Progenitor cell of endocrine pancreas (in vitro differentiated cells): ENCODE results near the gene SCYGR1. TPM values are rescaled to one million over a fixed set of nuclear protein-coding genes. Genes with fewer than 3 reads are reported as not detected.

ENCODE experiments used
- DNase-seq: peaks from one replicate; pipeline ENCODE4 v3.0.0; 2021; ENCODE audit warnings: low spot score; ENCODE audit not compliant: unreplicated experiment
- H3K27ac Mint-ChIP-seq: 2 replicates; pipeline ENCODE4 v1.8.0; 2021; ENCODE audit warnings: mild to moderate bottlenecking, moderate library complexity, mixed read lengths
- H3K27me3 Mint-ChIP-seq: 2 replicates; pipeline ENCODE4 v1.8.0; 2021; ENCODE audit warnings: mixed read lengths
- H3K36me3 Mint-ChIP-seq: 2 replicates; pipeline ENCODE4 v1.8.0; 2022; ENCODE audit warnings: mixed read lengths; ENCODE audit not compliant: insufficient read depth
- H3K4me1 Mint-ChIP-seq: 2 replicates; pipeline ENCODE4 v1.8.0; 2021; ENCODE audit warnings: low read depth, mixed read lengths
- H3K4me3 Mint-ChIP-seq: 2 replicates; pipeline ENCODE4 v1.8.0; 2021; ENCODE audit warnings: low read depth, mild to moderate bottlenecking, moderate library complexity, mixed read lengths
- H3K9me3 Mint-ChIP-seq: 2 replicates; pipeline ENCODE4 v1.8.0; 2021; ENCODE audit warnings: low read depth, mixed read lengths
- total RNA-seq: library from RNA; stranded (reverse); gene quantifications from 2 replicates; pipeline ENCODE4 v1.2.1, GENCODE V29; 2021
- TF ChIP-seq, protein P1 (sequence below): fragments of 200-600 bp; sonication (generic); IDR thresholded peaks from one replicate; pipeline ENCODE4 v1.5.0; 2021; ENCODE audit warnings: antibody characterized with exemption, mild to moderate bottlenecking; ENCODE audit not compliant: unreplicated experiment

The SCYGR1 gene
- total RNA-seq, 1 donor from 2014 or later: not detected

GRCh38 chr2:227363756-227364155 lies 24.0 kb downstream of the SCYGR1 start:
- H3K27ac Mint-ChIP-seq: no peak overlapping the region
- no peaks in the 10 kb centered on the region for H3K4me1 Mint-ChIP-seq
- H3K4me3 Mint-ChIP-seq: no peak overlapping the region
- no peaks in the 10 kb centered on the region for H3K9me3 Mint-ChIP-seq
- TF ChIP-seq, protein P1, sequence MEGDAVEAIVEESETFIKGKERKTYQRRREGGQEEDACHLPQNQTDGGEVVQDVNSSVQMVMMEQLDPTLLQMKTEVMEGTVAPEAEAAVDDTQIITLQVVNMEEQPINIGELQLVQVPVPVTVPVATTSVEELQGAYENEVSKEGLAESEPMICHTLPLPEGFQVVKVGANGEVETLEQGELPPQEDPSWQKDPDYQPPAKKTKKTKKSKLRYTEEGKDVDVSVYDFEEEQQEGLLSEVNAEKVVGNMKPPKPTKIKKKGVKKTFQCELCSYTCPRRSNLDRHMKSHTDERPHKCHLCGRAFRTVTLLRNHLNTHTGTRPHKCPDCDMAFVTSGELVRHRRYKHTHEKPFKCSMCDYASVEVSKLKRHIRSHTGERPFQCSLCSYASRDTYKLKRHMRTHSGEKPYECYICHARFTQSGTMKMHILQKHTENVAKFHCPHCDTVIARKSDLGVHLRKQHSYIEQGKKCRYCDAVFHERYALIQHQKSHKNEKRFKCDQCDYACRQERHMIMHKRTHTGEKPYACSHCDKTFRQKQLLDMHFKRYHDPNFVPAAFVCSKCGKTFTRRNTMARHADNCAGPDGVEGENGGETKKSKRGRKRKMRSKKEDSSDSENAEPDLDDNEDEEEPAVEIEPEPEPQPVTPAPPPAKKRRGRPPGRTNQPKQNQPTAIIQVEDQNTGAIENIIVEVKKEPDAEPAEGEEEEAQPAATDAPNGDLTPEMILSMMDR: no peak
- H3K36me3 Mint-ChIP-seq: peaks cover 4% of the 10 kb centered on the region
- DNase-seq: no peak
- no peaks in the 10 kb centered on the region for H3K27me3 Mint-ChIP-seq

DNA sequence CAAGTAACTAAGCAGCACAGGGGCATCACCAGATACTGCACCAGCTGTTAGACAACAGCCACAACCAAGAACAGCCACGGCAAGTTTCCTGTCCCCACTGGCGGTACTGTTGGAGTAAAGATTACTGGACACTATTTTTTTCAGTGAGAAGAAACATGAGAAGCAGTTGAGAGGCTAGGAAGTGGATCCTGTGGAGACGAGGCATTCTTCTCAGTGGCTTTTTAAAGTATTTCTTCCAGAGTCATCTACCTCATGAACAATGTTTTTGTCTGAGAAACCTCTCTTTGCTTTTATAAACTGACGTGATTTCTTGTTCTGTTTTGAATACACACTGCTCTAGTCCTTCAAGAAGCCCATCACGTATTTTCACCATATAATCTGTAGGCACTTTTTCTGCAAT lies 27.4 kb downstream of the SCYGR1 start:
- peaks cover 8% of the 10 kb centered on the region for H3K36me3 Mint-ChIP-seq
- H3K9me3 Mint-ChIP-seq: no peaks in the 10 kb centered on the region
- TF ChIP-seq, protein P1: no peak
- no peak overlapping the region for H3K4me3 Mint-ChIP-seq
- DNase-seq: no peak
- no peaks in the 10 kb centered on the region for H3K4me1 Mint-ChIP-seq
- no peak overlapping the region for H3K27ac Mint-ChIP-seq
- no peaks in the 10 kb centered on the region for H3K27me3 Mint-ChIP-seq

DNA sequence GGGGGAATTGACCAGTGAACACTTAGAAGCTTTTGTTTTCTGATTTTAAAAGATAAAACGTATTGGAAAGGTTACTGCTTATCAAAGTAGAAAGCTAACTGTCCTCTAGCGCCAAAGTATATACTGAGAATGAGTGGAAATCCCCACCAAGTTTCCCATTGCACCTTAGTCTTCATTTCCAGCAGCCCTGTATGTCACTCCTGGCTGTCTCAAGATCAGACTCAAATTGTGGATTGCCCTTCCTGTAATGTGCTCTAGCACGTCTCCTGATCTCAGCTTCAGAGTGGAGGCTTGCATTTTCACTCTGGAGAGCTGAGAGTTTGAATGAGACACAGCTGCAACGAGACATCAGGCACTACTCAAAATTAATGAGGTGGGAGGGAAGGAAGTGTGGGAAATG lies 36.1 kb downstream of the SCYGR1 start:
- Mint-ChIP-seq H3K36me3 (peaks cover 19% of the 10 kb centered on the region), H3K9me3 (no peaks in the 10 kb centered on the region), H3K4me1 (peaks cover 10% of the 10 kb centered on the region), H3K27ac (no peak overlapping the region), H3K27me3 (no peaks in the 10 kb centered on the region), H3K4me3 (no peak overlapping the region)
- TF ChIP-seq, protein P1: no peak
- no peak for DNase-seq

DNA sequence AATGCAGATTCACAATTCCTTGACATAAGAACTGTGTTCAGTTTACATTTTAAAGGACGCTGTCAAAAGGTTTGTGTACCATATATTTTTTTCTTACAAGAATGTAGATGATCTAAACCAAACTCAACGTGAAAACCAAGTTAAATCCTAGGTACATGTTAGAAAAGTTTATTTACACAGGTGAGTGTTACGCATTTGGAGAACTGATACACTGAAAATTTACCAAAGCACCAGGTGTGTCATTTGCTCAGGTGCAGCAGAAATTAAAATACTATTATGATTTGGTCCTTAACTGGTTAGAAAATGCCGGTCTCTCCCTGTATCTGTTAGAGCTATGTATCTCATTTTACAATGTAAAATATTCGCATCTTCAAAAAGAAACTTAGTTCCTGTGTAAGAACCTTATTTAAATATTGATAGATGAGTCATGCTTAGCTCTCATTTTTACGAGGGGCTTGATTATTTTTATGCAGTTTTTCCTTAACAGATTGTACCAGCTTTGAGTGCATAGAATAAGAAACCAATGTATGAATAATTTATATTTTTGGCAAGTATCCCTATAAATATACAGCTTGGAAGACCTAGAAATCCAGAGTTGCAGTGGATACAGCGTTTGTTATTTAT lies 37.6 kb downstream of the SCYGR1 start:
- Mint-ChIP-seq H3K27me3 (no peaks in the 10 kb centered on the region), H3K4me3 (no peak overlapping the region), H3K9me3 (no peaks in the 10 kb centered on the region), H3K4me1 (peaks cover 10% of the 10 kb centered on the region), H3K27ac (no peak overlapping the region), H3K36me3 (peaks cover 21% of the 10 kb centered on the region)
- TF ChIP-seq, protein P1: no peak
- no peak for DNase-seq

GRCh38 chr2:227348324-227348723 lies 39.4 kb downstream of the SCYGR1 start:
- DNase-seq: no peak
- no peaks in the 10 kb centered on the region for H3K9me3 Mint-ChIP-seq
- peaks cover 10% of the 10 kb centered on the region for H3K4me1 Mint-ChIP-seq
- TF ChIP-seq, protein P1: no peak
- H3K27ac Mint-ChIP-seq: no peak overlapping the region
- H3K27me3 Mint-ChIP-seq: no peaks in the 10 kb centered on the region
- H3K4me3 Mint-ChIP-seq: no peak overlapping the region
- peaks cover 20% of the 10 kb centered on the region for H3K36me3 Mint-ChIP-seq
